D721Med (cell line): ENCODE results near the gene AFF4.
A peak's percentile ranks its signal among the peaks of the same experiment; 100 is the strongest.
"Not testable (repeated sequence)": the region's sequence is repeated elsewhere in the genome, so short reads cannot be mapped to it uniquely, and the experiment has no call there.

Experiments used
- DNase-seq: peaks from one replicate; pipeline ENCODE4 v3.0.0; 2011; ENCODE audit warnings: low spot score; ENCODE audit not compliant: insufficient read length
- FAIRE-seq: peaks from 2 replicates; lab custom pipeline; 2011; peaks lifted over from hg19 to GRCh38; lab: Jason Lieb, UNC
- TF ChIP-seq, protein P1 (sequence below): IDR thresholded peaks from 2 replicates; pipeline ENCODE4 v1.5.1; 2012; ENCODE audit warnings: mild to moderate bottlenecking, control low read depth; ENCODE audit not compliant: insufficient read depth; ENCODE audit errors: missing control alignments

Gene AFF4

DNA sequence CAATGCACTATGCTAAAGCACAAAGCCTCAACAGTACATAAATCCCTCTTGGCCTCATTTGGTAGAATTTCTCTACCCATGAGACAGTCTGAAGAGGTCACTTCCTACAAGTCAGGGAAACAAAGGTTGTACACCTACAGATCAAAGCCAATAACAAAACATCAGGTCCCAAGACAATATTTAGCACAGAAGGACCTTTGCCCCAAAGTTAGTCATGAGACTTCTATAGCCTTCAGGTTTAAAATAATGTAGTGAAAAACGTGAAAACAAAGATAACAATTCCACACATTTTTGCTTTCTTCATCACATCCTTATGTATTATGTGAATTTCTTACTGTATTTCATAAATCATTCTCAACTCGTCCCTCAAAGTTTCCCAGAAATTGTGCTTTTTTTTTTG lies 15.8 kb downstream of the AFF4 start:
- no peak for FAIRE-seq

DNA sequence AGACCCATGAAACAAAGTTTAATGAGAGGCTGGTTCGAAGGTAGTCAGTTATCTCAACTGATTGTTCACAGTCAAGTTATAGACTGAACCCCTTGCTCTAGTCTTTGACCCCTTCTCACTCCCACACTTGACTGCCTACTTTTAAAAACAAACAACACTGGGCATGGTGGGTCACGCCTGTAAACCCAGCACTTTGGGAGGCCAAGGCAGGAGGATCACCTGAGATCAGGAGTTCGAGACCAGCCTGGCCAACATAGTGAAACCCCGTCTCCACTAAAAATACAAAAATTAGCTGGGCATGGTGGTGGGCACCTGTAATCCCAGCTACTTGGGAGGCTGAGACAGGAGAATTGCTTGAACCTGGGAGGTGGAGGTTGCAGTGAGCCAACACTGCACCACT lies 18.1 kb downstream of the AFF4 start:
- not testable (repeated sequence) for FAIRE-seq, DNase-seq

More for the DNA sequence above, 15.8 kb downstream of the AFF4 start:
- no peak for DNase-seq
- TF ChIP-seq, protein P1, sequence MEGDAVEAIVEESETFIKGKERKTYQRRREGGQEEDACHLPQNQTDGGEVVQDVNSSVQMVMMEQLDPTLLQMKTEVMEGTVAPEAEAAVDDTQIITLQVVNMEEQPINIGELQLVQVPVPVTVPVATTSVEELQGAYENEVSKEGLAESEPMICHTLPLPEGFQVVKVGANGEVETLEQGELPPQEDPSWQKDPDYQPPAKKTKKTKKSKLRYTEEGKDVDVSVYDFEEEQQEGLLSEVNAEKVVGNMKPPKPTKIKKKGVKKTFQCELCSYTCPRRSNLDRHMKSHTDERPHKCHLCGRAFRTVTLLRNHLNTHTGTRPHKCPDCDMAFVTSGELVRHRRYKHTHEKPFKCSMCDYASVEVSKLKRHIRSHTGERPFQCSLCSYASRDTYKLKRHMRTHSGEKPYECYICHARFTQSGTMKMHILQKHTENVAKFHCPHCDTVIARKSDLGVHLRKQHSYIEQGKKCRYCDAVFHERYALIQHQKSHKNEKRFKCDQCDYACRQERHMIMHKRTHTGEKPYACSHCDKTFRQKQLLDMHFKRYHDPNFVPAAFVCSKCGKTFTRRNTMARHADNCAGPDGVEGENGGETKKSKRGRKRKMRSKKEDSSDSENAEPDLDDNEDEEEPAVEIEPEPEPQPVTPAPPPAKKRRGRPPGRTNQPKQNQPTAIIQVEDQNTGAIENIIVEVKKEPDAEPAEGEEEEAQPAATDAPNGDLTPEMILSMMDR: no peak

DNA sequence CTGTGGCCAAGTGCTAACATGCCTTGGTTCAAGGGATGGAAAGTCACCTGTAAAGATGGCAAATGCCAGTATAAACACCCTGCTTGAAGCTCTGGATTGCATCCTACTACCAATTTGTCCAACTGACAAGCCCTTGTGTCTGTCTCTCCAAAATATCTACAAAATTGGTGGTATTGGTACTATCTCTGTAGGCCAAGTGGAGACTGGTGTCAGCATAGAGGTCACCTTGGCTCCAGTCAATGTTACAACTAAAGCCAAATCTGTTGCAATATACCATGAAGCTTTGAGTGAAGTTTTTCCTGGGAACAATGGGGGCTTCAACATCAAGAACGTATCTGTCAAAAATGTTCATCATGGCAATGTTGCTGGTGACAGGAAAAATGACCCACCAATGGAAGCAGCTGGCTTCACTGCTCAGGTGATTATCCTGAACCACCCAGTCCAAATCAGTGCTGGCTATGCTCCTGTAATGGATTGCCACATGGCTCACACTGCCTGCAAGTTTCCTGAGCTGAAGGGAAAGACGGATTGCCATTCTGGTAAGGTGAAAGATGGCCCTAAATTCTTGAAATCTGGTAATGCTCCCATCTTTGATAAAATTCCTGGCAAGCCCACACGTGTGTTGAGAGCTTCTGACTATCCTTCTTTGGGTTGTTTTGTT lies 19.9 kb downstream of the AFF4 start:
- TF ChIP-seq, protein P1: no peak
- FAIRE-seq (no peak), DNase-seq (no peak)

DNA sequence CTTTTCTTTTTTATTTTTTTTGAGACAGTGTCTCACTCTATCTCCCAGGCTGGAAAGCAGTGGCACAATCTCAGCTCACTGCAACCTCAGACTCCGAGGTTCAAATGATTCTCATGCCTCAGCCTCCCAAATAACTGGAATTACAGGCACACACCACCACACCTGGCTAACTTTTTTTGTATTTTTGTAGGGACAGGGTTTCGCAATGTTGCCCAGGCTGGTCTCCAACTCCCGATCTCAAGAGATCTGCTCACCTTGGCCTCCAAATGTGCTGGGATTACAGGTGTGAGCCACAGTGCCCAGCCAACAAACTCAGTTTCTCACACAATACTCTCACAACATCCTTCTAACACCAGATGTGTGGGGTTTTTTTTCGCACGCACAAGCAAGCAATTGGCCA lies 22.1 kb downstream of the AFF4 start:
- TF ChIP-seq, protein P1: no peak
- no peak for FAIRE-seq

DNA sequence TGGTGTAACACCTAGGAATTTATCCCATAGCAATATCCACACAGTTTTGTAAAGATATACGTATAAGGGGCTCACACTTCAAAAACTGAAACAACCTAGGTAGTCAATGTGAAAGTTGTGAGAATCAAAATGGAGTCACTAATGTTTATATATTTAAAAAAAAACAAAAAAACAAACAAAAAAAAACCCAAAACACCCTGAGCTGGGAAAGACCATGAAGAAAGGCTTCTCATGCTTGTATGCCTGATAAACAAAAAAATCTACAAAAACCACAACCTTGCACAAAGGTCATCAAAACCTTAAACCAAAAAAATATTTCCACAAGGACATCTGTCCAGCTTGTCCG lies 35.4 kb downstream of the AFF4 start:
- no peak for FAIRE-seq
- TF ChIP-seq, protein P1: no peak
- no peak for DNase-seq

More for the DNA sequence above, 22.1 kb downstream of the AFF4 start:
- no peak for DNase-seq

DNA sequence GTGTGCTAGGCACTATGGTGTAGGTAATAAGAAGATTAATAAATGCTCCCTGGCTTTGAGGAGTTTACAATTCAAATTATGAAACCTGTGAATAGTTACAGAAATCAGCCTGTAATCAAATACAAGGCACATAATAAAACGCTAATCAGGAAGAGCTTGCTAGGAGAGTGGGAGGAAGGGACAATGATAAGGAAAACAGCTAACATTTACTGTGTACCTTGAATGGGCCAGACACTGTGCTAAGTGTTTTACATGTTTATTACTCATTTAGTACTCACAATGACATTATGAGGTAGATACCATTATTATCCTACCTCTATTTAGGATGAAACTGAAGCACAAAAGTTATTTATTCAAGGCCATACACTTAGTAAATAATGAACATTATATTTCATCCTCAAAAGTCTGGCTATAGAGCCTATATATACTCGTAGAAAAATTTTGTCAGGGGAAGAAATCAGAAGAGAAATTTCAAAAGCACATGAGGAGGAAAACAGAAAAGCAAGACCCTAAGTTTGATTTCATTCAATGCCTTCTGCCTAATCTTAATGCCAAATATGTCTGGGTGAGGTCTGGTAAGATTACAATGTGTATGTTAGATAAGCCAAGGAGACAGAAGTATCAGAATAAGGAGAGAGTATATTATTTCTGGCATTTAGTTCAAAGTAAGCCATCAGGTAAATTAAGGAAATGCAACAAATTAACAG lies 35.9 kb downstream of the AFF4 start:
- FAIRE-seq (peak; percentile 79), DNase-seq (no peak)
- TF ChIP-seq, protein P1: no peak

DNA sequence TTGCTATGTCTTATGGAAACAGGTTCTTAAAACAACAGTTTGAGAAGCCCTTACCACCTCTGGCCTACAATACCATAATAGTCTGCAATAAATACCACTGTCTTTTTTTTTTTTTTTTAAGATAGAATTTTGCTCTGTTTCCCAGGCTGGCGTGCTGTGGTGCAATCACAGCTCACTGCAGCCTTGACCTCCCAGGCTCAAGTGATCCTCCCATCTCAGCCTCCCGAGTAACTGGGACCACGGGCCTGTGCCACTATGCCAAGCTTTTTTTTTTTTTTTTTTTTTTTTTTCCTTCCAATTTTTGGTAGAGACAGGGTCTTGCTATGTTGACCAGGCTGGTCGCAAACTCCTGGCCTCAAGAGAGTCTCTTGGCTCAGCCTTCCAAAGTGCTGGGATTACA lies 37.0 kb downstream of the AFF4 start:
- TF ChIP-seq, protein P1: no peak
- FAIRE-seq: no peak
- no peak for DNase-seq
